ENCODE data around the gene PLEKHH1.

PLEKHH1 gene

DNA sequence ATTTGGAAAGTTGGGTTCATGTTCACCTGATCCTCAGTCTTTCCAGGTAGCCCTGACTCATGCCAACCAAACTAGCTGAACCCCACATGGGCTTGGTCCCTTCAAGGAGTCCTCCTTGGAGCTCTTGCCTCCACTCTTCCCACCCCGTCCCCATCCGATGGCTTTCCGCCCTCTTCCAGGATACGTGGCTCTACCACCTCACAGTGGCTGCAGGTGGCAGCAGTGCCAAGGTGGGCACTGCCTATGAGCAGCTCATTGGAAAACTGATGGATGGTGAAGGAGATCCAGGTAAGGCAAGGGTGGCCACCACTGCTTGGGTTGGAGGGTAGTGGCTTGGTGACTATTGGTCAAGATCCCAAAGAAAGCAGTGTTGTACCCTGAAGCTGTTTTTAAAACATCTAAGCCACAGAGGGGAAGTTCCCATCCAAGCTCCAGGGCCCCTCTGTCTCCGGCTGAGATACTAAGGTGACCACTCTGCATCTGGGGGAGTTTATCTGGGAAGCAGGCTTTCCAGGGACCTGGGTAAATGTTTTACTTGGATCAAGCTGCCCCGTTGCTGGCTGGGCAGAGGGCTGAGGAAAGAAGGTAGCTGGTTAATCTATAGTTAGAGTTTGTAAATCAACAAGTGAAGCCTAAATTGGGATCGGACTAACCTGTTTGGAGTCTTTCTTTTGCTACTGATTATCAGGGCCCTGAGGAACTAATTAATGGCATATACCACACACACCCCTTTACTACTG is 43.3 kb downstream of the PLEKHH1 start:
- no peak overlapping the region for H3K27ac ChIP-seq (ENCODE audit: low read depth, low read length)
- no peaks in the 10 kb centered on the region for H4K20me1 ChIP-seq (ENCODE audit: control insufficient read depth, insufficient read depth, low read depth, low read length)
- H3K36me3 ChIP-seq (ENCODE audit: control insufficient read depth, low read length) = no peaks in the 10 kb centered on the region
- H3K4me1 ChIP-seq (ENCODE audit: control insufficient read depth, low read length) = no peaks in the 10 kb centered on the region
- no peak overlapping the region for H3K4me3 ChIP-seq (ENCODE audit: low read length)
- H3K79me2 ChIP-seq (ENCODE audit: control insufficient read depth, low read length) = no peaks in the 10 kb centered on the region
- no peak for TF ChIP-seq EZH2phosphoT487 (IDR thresholded peaks at IDR 0.05; ENCODE audit: borderline replicate concordance, low read length)
- no peak for TF ChIP-seq CTCF (IDR thresholded peaks at IDR 0.05; ENCODE audit: low read depth, low read length, poor library complexity, severe bottlenecking)
- no peak overlapping the region for H3K4me2 ChIP-seq (ENCODE audit: low read length)
- no peaks in the 10 kb centered on the region for H3K9me3 ChIP-seq (ENCODE audit: control insufficient read depth, insufficient read depth, low read length)
- no peaks in the 10 kb centered on the region; the same call in 1 of the 2 replicates for H3K27me3 ChIP-seq (ENCODE audit: control insufficient read depth, low read length)
- no peaks in the 10 kb centered on the region for H3K9me2 ChIP-seq (replicated peaks; ENCODE audit: control insufficient read depth, low read length)
- no peaks in the 10 kb centered on the region for H3F3A ChIP-seq (ENCODE audit: control insufficient read depth, insufficient read depth)

- H3K4me1 ChIP-seq (ENCODE audit: control insufficient read depth, low read length) = no peaks in the 10 kb centered on the region
- no peaks in the 10 kb centered on the region; the same call in 1 of the 2 replicates for H3K27me3 ChIP-seq (ENCODE audit: control insufficient read depth, low read length)
- TF ChIP-seq CTCF (IDR thresholded peaks at IDR 0.05; ENCODE audit: low read depth, low read length, poor library complexity, severe bottlenecking) (no peak), EZH2phosphoT487 (IDR thresholded peaks at IDR 0.05; ENCODE audit: borderline replicate concordance, low read length) (no peak)
- H3K36me3 ChIP-seq (ENCODE audit: control insufficient read depth, low read length) = no peaks in the 10 kb centered on the region
- H3K9me3 ChIP-seq (ENCODE audit: control insufficient read depth, insufficient read depth, low read length) = no peaks in the 10 kb centered on the region
- no peaks in the 10 kb centered on the region for H3K9me2 ChIP-seq (replicated peaks; ENCODE audit: control insufficient read depth, low read length)
- H3K4me2 ChIP-seq (ENCODE audit: low read length) = no peak overlapping the region
- no peaks in the 10 kb centered on the region for H3F3A ChIP-seq (ENCODE audit: control insufficient read depth, insufficient read depth)
- H3K4me3 ChIP-seq (ENCODE audit: low read length) = no peak overlapping the region
- no peaks in the 10 kb centered on the region for H4K20me1 ChIP-seq (ENCODE audit: control insufficient read depth, insufficient read depth, low read depth, low read length)
- H3K27ac ChIP-seq (ENCODE audit: low read depth, low read length) = no peak overlapping the region
- H3K79me2 ChIP-seq (ENCODE audit: control insufficient read depth, low read length) = no peaks in the 10 kb centered on the region
Observed at GRCh38 chr14:67577181-67577808, 44.2 kb downstream of the PLEKHH1 start.

GRCh38 chr14:67577909-67578749 is 45.0 kb downstream of the PLEKHH1 start:
- no peak overlapping the region for H3K27ac ChIP-seq (ENCODE audit: low read depth, low read length)
- no peaks in the 10 kb centered on the region for H3K9me2 ChIP-seq (replicated peaks; ENCODE audit: control insufficient read depth, low read length)
- no peaks in the 10 kb centered on the region for H3K4me1 ChIP-seq (ENCODE audit: control insufficient read depth, low read length)
- H3K9me3 ChIP-seq (ENCODE audit: control insufficient read depth, insufficient read depth, low read length) = no peaks in the 10 kb centered on the region
- H3K36me3 ChIP-seq (ENCODE audit: control insufficient read depth, low read length) = no peaks in the 10 kb centered on the region
- H3K27me3 ChIP-seq (ENCODE audit: control insufficient read depth, low read length) = no peaks in the 10 kb centered on the region; the same call in 1 of the 2 replicates
- H4K20me1 ChIP-seq (ENCODE audit: control insufficient read depth, insufficient read depth, low read depth, low read length) = no peaks in the 10 kb centered on the region
- no peak overlapping the region for H3K4me2 ChIP-seq (ENCODE audit: low read length)
- no peaks in the 10 kb centered on the region for H3F3A ChIP-seq (ENCODE audit: control insufficient read depth, insufficient read depth)
- TF ChIP-seq EZH2phosphoT487 (IDR thresholded peaks at IDR 0.05; ENCODE audit: borderline replicate concordance, low read length) (no peak), CTCF (IDR thresholded peaks at IDR 0.05; ENCODE audit: low read depth, low read length, poor library complexity, severe bottlenecking) (no peak)
- H3K4me3 ChIP-seq (ENCODE audit: low read length) = no peak overlapping the region
- H3K79me2 ChIP-seq (ENCODE audit: control insufficient read depth, low read length) = no peaks in the 10 kb centered on the region

Measured in DOHH2 (cell line).